T-helper 1 cell treated with Interleukin-12 subunit alpha and Interleukin-12 subunit beta and Interleukin-4 antibody, amounts not matched to agents 30 μg/mL and 1 μg/mL, for 36 hours (primary cell): ENCODE data around the gene PLCG1.

Experiments used
- H3K27ac Mint-ChIP-seq: one replicate; pipeline ENCODE4 v1.8.0; 2021; ENCODE audit warnings: mild to moderate bottlenecking, mixed read lengths
- H3K27me3 Mint-ChIP-seq: one replicate; pipeline ENCODE4 v1.8.0; 2021; ENCODE audit warnings: low read depth, mixed read lengths
- H3K36me3 Mint-ChIP-seq: one replicate; pipeline ENCODE4 v1.8.0; 2021; ENCODE audit warnings: low read depth, mixed read lengths
- H3K4me1 Mint-ChIP-seq: one replicate; pipeline ENCODE4 v1.8.0; 2021; ENCODE audit warnings: low read depth, mixed read lengths
- H3K4me3 Mint-ChIP-seq: one replicate; pipeline ENCODE4 v1.8.0; 2021; ENCODE audit warnings: mild to moderate bottlenecking, moderate library complexity, mixed read lengths
- H3K9me3 Mint-ChIP-seq: one replicate; pipeline ENCODE4 v1.8.0; 2021; ENCODE audit warnings: mixed read lengths

PLCG1 gene

DNA sequence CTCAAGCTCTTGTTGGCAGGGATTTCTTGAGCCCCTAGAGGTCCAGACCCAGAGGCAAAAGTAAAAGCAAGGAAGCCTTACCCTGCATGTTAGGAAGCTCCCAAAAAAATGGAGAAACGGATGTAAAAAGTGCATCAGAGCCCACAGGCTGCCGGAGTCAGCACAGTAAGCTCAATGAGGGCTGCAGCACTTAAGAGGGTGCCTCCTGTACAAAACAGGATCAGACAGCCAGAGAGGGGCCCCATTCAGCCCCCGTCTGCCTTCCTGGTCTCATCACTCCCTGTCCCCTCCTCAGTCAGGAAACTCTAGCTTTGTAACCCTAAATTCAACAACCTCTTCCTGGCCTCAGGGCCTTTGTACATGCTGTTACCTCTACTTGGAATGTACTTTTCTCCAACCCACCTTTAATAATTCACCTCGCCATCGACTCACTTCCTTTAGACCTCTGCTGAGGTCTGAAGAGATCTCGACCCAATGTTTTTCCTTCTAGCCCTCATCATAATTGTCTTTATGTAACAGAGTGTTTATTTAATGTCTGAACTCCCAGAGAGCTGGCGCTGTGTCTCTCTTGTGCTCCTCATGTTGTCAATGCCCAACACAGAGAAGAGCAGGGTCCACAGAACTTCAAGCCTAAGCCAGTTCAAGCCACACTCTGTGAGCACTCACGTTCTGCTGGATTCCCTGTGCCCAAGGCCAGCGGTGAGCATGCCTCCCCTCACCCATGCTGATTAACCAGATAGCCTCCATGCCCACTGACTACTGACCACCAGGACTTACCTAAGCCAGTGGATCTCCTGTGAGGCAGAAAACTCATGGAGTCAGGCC is 2.8 kb upstream of the PLCG1 start:
- H3K27ac Mint-ChIP-seq, result peak overlapping the region; percentile 53
- no peaks in the 10 kb centered on the region for H3K27me3 Mint-ChIP-seq
- peaks cover 16% of the 10 kb centered on the region for H3K36me3 Mint-ChIP-seq
- H3K4me1 Mint-ChIP-seq, result peaks cover 44% of the 10 kb centered on the region
- no peaks in the 10 kb centered on the region for H3K9me3 Mint-ChIP-seq
- H3K4me3 Mint-ChIP-seq, result no peak overlapping the region

DNA sequence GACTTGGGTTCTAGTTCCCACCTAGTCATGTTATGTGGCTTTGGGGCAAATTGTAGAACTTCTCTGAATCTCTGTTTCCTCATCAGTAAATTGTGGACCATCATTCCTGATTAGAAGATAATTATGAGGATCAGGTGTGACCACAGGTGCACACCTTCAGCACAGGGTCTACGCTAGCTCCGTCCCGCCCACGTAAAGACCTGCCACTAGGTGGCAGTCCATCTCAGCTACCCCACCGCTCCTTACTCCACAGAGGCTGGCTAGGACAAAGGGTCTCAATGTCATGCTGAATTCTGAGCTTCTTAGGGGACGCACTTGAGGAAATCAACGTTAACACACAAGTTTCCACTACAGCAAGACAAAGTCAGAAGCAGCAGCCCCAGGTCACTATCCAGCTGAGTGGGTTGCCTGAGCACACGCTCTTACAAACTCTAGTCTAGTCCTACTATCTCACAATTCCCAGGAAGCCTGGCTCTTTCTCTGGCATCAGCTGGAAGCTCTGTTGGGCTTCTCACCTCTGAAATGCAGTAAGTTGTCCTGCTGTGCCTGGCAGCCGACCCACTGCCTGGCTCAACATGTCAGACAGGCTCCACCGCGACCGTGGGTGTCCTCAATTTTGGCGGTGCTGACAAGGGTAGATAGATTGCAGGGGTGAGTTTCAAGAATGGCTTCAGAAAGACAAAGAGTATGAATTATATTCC is 2.0 kb upstream of the PLCG1 start:
- H3K27ac Mint-ChIP-seq, result peak overlapping the region; percentile 58
- H3K27me3 Mint-ChIP-seq, result no peaks in the 10 kb centered on the region
- H3K4me3 Mint-ChIP-seq, result peak overlapping the region; percentile 87
- peaks cover 22% of the 10 kb centered on the region for H3K36me3 Mint-ChIP-seq
- peaks cover 52% of the 10 kb centered on the region for H3K4me1 Mint-ChIP-seq
- no peaks in the 10 kb centered on the region for H3K9me3 Mint-ChIP-seq

DNA sequence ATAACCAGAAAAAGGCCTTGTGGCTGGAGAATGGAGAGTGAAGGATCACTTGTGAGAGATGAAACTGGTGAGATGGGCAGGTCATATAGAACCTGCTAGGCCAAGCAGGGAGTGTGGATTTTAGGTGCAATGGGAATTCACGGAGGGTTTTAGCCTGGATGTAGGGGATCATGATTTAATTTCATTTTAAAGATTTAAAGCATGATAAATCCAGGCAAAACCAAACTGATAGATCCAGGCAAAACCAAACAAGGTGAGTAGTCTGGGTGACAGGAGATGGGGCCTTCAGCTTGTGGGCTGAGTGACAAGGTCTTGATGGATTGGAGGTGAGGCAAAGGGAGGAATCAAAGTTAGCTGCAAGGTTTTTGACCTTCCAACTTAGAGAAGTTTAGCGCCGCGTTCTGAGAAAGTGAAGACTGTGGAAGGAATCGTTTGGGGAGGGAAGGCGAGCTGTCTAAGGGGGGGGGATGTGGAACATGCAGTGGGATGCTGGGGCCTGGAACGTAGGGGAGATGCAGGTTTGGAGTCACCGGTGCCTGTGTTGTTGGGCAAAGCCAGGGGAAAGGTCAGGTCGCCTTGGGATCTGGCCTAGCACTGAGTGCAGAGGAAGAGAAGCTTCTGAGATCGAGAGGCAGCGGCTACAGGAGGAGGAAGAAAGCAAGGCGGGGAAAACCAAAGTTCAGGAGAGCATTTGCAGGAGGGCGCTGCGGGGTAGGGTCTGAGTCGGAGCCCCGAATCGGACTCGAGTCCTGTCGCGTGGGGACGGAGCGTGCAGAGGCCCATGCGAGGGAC is 1.3 kb upstream of the PLCG1 start:
- Mint-ChIP-seq H3K9me3 (no peaks in the 10 kb centered on the region), H3K36me3 (peaks cover 19% of the 10 kb centered on the region), H3K27ac (peak overlapping the region; percentile 93), H3K27me3 (no peaks in the 10 kb centered on the region), H3K4me3 (peak overlapping the region; percentile 87), H3K4me1 (peaks cover 57% of the 10 kb centered on the region)

DNA sequence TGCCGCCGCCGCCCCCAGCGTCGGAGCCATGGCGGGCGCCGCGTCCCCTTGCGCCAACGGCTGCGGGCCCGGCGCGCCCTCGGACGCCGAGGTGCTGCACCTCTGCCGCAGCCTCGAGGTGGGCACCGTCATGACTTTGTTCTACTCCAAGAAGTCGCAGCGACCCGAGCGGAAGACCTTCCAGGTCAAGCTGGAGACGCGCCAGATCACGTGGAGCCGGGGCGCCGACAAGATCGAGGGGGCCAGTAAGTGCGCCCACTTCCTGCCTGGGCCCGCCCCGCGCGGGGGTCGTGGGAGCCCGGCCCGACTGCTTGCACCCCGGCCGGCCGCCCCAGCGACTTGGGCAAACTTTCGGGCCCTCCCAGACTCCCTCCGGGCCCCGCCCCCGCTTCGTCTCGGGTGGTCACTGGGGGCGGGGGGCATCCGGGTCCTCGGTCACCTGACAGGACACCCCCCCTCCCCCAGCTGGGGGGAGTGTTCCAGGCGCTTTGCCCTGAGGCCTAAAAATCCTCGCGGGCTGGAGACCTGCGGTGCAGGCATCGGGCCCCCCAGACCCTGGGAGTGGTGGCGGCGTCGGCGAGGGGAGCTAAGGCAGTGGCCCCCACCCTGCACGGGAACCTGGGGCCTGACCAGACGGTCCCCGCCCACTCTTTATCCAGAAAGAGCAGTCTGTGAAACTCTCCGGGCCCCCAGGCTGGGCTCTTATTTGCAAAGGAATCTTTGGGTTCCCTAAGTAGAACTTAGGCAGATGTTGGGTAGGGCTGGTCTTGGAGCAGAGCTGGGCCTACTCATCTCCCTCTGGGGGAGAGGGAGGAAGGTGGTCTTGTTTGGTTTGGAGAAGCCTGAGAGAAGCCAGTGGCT is 501 bp downstream of the PLCG1 start:
- Mint-ChIP-seq H3K9me3 (no peaks in the 10 kb centered on the region), H3K27me3 (no peaks in the 10 kb centered on the region), H3K4me1 (peaks cover 65% of the 10 kb centered on the region), H3K27ac (peak overlapping the region; percentile 88), H3K4me3 (peak overlapping the region; percentile 89), H3K36me3 (peaks cover 19% of the 10 kb centered on the region)

DNA sequence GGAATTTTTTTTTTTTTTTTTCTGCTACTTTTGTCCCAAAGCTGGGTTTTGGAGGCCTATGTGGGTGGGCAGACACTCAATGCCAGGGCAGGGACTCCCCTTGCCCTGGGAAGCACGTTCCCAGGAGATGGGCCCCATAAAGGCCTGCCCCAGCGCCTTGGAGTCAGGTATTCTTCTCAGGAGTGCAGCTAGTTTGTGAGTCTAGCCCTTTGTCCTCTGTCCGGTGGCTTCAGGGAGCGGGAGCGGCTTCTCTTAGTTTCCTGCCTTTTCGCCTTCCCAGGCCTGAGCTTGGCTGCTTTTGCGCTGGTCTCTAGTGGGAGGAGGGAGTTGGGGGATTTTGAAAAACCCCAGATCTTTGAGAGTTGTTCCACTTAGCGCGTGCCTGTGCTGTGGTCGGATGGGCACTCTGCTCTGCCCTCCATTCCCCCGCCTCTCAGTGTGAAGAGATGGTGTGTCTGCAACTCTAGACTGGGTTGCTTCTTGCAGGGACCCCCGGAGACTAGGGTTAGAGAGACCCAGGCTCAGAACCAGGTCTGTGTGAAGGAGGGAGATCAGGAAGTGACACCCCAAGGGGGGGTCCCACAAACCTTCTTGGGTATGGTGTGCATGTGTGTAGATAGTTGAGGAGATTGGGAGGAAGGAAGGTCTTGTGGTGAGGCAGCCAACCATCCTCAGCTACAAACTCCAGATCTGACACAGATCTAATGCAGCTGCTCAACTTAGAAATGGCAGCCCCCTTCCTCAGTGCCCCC is 1.3 kb downstream of the PLCG1 start:
- H3K4me3 Mint-ChIP-seq, result peak overlapping the region; percentile 89
- peaks cover 69% of the 10 kb centered on the region for H3K4me1 Mint-ChIP-seq
- no peaks in the 10 kb centered on the region for H3K27me3 Mint-ChIP-seq
- H3K36me3 Mint-ChIP-seq, result peaks cover 22% of the 10 kb centered on the region
- H3K9me3 Mint-ChIP-seq, result no peaks in the 10 kb centered on the region
- peak overlapping the region; percentile 88 for H3K27ac Mint-ChIP-seq

DNA sequence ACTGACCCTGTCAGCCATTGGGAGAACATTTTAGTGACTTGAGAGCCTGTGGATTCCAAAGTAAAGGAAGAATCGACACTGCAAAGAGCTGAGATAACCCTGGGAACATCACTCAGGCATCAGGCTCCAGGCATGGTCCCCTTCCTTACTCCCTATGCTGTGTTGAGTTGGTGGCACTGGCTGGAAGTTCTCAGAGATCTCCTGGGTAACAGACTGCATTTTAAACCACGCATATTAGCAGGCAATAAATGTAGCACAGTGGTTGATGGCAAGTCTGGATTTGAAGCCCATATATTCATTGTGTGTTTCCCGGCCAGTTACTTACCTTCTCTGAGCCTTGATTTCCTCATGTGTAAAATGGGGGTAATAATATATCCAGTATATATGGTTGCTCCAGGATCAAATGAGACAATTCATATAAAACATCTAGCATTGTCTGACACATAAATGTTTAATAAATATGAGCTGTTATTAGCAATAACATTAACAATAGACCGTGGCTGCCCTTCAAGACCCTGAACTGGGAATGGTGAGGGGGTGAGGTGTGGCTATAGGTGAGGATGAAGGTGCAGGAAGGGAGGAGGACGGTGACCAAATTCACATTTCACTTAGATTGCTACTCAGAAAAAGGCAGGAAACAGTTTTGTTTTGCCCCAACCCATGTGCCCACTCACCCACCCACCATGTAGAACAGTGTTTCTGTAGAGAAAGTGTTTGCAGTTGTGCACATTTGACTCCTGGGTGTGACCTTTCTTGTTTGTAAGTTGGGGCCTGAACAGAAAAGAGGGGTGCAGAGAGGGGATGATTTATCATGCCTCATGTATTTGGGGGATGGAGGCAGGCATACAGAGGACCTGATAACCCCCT is 2.1 kb downstream of the PLCG1 start:
- Mint-ChIP-seq H3K36me3 (peaks cover 27% of the 10 kb centered on the region), H3K27me3 (no peaks in the 10 kb centered on the region), H3K9me3 (no peaks in the 10 kb centered on the region), H3K4me1 (peaks cover 75% of the 10 kb centered on the region), H3K27ac (peak overlapping the region; percentile 88), H3K4me3 (peak overlapping the region; percentile 89)

DNA sequence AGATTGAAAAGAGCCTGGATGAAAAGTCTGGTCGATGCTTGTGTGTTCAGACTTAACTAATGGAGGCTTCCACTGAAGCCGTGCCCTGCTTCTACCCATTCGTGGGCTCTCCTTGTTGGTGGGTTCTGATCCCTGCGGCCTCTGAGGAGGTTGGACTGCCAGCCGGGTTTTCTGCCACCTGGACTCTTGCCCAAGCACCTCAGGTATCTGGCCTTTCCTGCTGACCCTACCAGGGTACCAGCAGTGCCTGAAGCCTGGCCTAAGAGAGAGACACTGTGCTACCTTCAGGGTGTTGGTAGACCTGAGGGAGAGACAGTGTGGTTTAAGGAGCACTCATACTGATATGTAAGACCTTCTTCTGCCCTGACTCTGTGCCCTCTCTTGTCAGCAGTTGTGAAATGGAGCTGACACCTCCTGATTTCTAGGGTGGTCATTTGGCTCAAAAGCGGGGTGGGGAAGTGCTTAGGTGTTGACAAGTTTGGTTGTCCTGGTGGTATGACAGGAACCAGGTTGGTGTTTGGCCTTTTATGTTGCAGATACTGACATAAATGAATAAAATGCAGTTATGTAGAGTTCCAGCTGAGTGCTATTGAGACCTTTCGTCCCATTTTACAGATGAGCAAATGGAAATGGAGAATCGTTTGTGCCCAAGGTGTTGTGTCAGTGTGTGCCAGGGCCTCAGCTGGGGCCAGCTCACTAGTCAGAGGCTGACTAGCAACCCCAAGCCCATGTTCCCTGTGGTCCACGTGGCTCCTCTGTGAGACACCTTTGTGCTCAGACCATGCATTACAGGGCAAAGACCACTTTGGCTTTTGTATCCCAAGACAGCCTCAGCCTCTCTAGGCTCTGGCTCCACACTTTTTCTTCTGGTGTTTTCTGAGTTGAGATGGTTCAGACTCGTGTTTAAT is 3.1 kb downstream of the PLCG1 start:
- no peaks in the 10 kb centered on the region for H3K27me3 Mint-ChIP-seq
- peaks cover 38% of the 10 kb centered on the region for H3K36me3 Mint-ChIP-seq
- peaks cover 75% of the 10 kb centered on the region for H3K4me1 Mint-ChIP-seq
- no peaks in the 10 kb centered on the region for H3K9me3 Mint-ChIP-seq
- peak overlapping the region; percentile 88 for H3K27ac Mint-ChIP-seq
- H3K4me3 Mint-ChIP-seq, result peak overlapping the region; percentile 89

DNA sequence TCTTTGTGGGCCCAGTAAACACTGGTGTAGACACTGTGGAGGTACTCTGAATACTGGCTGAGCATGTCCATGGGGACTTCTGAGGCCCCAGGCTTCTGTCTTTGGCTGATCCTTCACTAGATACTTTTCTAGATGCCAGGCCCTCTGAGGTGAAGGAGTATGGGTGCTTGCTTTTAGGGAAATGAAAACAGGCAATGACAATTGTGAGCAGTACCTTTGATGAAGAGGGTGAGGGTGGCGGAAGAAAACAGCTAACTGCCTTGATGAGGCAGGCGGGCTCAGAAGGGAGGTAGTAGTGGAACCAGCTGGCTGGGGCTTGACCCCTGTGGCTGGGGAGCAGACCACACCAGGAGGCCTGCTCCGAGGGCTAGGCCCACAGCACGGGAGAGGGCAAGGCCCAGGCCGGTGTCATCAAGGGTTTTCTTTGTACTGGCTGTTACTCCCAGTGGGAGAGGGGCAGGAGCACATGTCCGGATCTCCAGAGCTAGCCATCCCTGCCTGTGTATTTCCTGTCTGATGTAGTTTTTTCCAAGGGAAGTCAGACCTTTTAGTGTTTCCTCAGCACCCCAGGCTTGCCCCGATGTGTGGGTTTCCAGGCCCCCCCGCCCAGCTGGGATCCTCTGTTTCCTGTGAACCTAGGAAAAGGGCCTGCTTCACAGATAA is 3.9 kb downstream of the PLCG1 start:
- H3K9me3 Mint-ChIP-seq, result no peaks in the 10 kb centered on the region
- H3K4me3 Mint-ChIP-seq, result peak overlapping the region; percentile 89
- H3K27ac Mint-ChIP-seq, result peak overlapping the region; percentile 88
- peaks cover 38% of the 10 kb centered on the region for H3K36me3 Mint-ChIP-seq
- peaks cover 74% of the 10 kb centered on the region for H3K4me1 Mint-ChIP-seq
- H3K27me3 Mint-ChIP-seq, result no peaks in the 10 kb centered on the region

DNA sequence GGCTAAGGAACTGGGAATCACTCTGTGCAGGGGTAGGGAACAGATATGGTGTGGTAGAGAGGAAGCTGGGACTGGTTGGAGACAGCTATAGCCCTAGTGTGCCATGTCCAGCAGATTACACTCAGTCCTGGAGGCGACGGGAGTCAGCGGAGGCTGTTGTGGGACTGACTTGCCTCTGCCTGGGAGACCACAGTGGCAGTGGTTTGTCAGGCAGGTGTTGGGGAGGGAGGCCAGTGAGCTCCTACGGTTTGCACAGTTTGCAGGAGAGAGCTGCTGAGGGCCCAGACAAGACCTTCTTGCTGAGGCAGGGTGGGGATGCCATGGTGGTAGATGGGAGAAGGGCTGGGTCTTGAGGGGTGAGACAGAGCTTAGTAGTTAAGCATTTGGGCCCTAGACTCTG is 4.9 kb downstream of the PLCG1 start:
- H3K27ac Mint-ChIP-seq, result peak overlapping the region; percentile 88
- peaks cover 45% of the 10 kb centered on the region for H3K36me3 Mint-ChIP-seq
- H3K4me1 Mint-ChIP-seq, result peaks cover 81% of the 10 kb centered on the region
- no peaks in the 10 kb centered on the region for H3K9me3 Mint-ChIP-seq
- peak overlapping the region; percentile 89 for H3K4me3 Mint-ChIP-seq
- no peaks in the 10 kb centered on the region for H3K27me3 Mint-ChIP-seq

DNA sequence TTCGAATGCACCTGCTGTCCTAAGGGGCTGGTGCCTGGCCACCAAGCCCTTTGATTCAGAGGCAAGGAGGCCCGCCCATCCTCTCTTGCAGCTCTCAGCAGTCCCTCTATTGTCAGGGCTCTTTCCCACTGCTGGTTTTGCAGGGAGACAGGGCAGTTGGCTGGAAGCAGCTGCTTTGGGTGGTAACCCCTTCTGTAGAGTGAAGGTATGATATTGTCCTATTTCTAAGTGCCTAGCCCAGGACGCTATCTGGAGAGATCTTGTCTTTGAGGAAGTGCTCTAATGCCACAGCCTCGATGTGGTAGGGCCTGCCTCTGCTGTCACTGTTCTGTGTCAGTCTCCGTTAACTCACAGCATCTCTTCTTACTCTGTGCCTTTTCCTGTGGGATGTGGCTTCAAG is 5.6 kb downstream of the PLCG1 start:
- Mint-ChIP-seq H3K27me3 (no peaks in the 10 kb centered on the region), H3K4me3 (peak overlapping the region; percentile 89), H3K27ac (peak overlapping the region; percentile 88), H3K4me1 (peaks cover 85% of the 10 kb centered on the region), H3K36me3 (peaks cover 47% of the 10 kb centered on the region), H3K9me3 (no peaks in the 10 kb centered on the region)

DNA sequence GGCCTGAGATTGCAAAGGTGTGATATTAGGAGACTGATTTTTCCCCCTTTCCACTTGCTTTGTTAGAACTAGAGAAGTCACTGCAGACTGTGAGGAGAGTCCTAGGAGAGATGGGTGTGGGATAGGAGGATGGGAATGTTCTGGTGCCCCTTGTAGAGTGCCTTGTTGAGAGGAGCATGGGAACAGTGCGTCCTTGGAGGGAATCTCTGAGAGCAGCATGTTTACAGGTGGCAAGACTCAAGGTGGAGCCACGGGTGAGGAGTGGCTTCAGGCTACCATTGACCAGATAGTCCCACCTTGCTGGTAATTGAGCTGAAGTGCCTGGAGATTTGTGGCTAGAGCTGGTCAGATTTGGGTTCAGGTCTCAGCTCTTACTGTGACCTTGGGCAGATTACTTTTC is 6.0 kb downstream of the PLCG1 start:
- Mint-ChIP-seq H3K36me3 (peaks cover 46% of the 10 kb centered on the region), H3K4me1 (peaks cover 90% of the 10 kb centered on the region), H3K27ac (peak overlapping the region; percentile 88), H3K4me3 (peak overlapping the region; percentile 89), H3K27me3 (no peaks in the 10 kb centered on the region), H3K9me3 (no peaks in the 10 kb centered on the region)
